Measurements from ENCODE around the gene NTRK3.

GRCh38 chr15:88196961-88197360, 59.6 kb downstream of the NTRK3 start:
- TF ChIP-seq CTCF (IDR thresholded peaks at IDR 0.05) (no peak), POLR2AphosphoS5 (IDR thresholded peaks at IDR 0.05) (no peak)

Measured in prostate gland (tissue), 2 donors.